Stomach (tissue), 4 donors: ENCODE data around the gene IGF1R.

Experiments used
- POLR2A ChIP-seq, 4 donors: fragments of 450-650 bp; IDR thresholded peaks; one replicate each; pipeline ENCODE4 v1.6.1; 2016; ENCODE audit warnings: antibody characterized with exemption in 4 of 4, control low read depth in 2 of 4, mild to moderate bottlenecking in 1 of 4, moderate library complexity in 1 of 4
- TF ChIP-seq, protein P1 (sequence below), 7 experiments: fragments of 450-650 bp in 4 of 7; fragments of 200-600 bp in 3 of 7; sonication (generic) in 3 of 7; IDR thresholded peaks; one replicate each; pipeline ENCODE4 v1.5.1; 2016 to 2019; ENCODE audit warnings: antibody characterized with exemption in 7 of 7, control low read depth in 2 of 7, mild to moderate bottlenecking in 1 of 7

DNA sequence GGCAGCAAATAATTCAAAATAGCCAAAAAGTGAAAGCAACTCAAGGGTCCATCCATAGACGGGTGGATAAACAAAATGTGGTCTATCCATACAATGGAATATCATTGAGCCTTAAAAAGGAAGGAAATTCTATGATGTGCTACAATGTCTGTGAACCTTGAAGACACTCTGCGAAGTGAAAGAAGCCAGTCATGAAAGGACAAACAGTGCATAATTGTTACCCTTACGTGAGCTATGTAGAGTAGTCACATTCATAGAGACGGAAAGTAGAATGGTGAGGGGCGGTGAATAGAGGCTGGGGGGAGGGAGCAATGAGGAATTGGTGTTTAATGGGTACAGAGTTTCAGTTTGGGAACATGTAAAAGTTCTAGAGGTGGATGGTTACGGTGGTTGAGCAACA lies 18.1 kb downstream of the IGF1R start:
- TF ChIP-seq, protein P1, sequence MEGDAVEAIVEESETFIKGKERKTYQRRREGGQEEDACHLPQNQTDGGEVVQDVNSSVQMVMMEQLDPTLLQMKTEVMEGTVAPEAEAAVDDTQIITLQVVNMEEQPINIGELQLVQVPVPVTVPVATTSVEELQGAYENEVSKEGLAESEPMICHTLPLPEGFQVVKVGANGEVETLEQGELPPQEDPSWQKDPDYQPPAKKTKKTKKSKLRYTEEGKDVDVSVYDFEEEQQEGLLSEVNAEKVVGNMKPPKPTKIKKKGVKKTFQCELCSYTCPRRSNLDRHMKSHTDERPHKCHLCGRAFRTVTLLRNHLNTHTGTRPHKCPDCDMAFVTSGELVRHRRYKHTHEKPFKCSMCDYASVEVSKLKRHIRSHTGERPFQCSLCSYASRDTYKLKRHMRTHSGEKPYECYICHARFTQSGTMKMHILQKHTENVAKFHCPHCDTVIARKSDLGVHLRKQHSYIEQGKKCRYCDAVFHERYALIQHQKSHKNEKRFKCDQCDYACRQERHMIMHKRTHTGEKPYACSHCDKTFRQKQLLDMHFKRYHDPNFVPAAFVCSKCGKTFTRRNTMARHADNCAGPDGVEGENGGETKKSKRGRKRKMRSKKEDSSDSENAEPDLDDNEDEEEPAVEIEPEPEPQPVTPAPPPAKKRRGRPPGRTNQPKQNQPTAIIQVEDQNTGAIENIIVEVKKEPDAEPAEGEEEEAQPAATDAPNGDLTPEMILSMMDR (IDR thresholded peaks at IDR 0.05), result no peak
- TF ChIP-seq POLR2A (IDR thresholded peaks at IDR 0.05), result no peak
